Loucy (cell line): ENCODE data around the gene CRYBB3.

Experiments
- H2AFZ ChIP-seq: fragments of 200-600 bp; sonication (generic); 2 replicates; pipeline ENCODE4 v1.6.0; 2016; ENCODE audit warnings: antibody characterized with exemption, mild to moderate bottlenecking, low read length, moderate library complexity
- H3F3A ChIP-seq: fragments of 200-600 bp; 2 replicates; pipeline ENCODE4 v1.6.0; 2016; ENCODE audit warnings: antibody characterized with exemption, low read depth, mild to moderate bottlenecking
- H3K27me3 ChIP-seq: fragments of 200-600 bp; sonication (generic); 2 replicates; pipeline ENCODE4 v1.6.1; 2014; ENCODE audit warnings: low read length, mild to moderate bottlenecking; ENCODE audit not compliant: insufficient read depth, poor library complexity, severe bottlenecking
- H3K36me3 ChIP-seq: fragments of 200-600 bp; sonication (generic); 2 replicates; pipeline ENCODE4 v1.6.1; 2016; ENCODE audit warnings: low read length; ENCODE audit not compliant: insufficient read depth
- H3K4me1 ChIP-seq: fragments of 200-600 bp; sonication (generic); 2 replicates; pipeline ENCODE4 v1.5.1; 2014; ENCODE audit warnings: low read length, mild to moderate bottlenecking; ENCODE audit not compliant: insufficient read depth, poor library complexity, severe bottlenecking
- H3K4me2 ChIP-seq: fragments of 200-600 bp; sonication (generic); 2 replicates; pipeline ENCODE4 v1.6.0; 2014; ENCODE audit warnings: antibody characterized with exemption, low read length, low read depth, mild to moderate bottlenecking; ENCODE audit not compliant: poor library complexity, severe bottlenecking
- H3K4me3 ChIP-seq: fragments of 200-600 bp; sonication (generic); 2 replicates; pipeline ENCODE4 v1.5.1; 2014; ENCODE audit warnings: low read length, mild to moderate bottlenecking, mixed read lengths; ENCODE audit not compliant: poor library complexity, severe bottlenecking
- H3K79me2 ChIP-seq: fragments of 200-600 bp; sonication (generic); 2 replicates; pipeline ENCODE4 v1.6.1; 2014; ENCODE audit warnings: low read length; ENCODE audit not compliant: insufficient read depth
- H3K9ac ChIP-seq: fragments of 200-600 bp; sonication (generic); 2 replicates; pipeline ENCODE4 v1.6.0; 2014; ENCODE audit warnings: mild to moderate bottlenecking, low read depth, low read length, moderate library complexity; ENCODE audit not compliant: poor library complexity, severe bottlenecking
- H3K9me2 ChIP-seq: fragments of 200-600 bp; sonication (generic); replicated peaks from 2 replicates; pipeline ENCODE4 v1.6.1; 2016; ENCODE audit warnings: low read depth, low read length, mixed read lengths
- H3K9me3 ChIP-seq: fragments of 200-600 bp; sonication (generic); 2 replicates; pipeline ENCODE4 v1.6.1; 2014; ENCODE audit warnings: mild to moderate bottlenecking, antibody characterized with exemption, low read length, low read depth; ENCODE audit not compliant: insufficient read depth
- H4K20me1 ChIP-seq: fragments of 200-600 bp; sonication (generic); 2 replicates; pipeline ENCODE4 v1.6.0; 2014; ENCODE audit warnings: antibody characterized with exemption, low read length, mild to moderate bottlenecking; ENCODE audit not compliant: insufficient read depth, poor library complexity, severe bottlenecking
- EZH2phosphoT487 ChIP-seq: fragments of 200-600 bp; IDR thresholded peaks from 2 replicates; pipeline ENCODE4 v1.6.1; 2018; ENCODE audit warnings: antibody characterized with exemption, mild to moderate bottlenecking, moderate library complexity, borderline replicate concordance
- TF ChIP-seq, protein P1 (sequence below): fragments of 200-600 bp; sonication (generic); conservative IDR thresholded peaks from 2 replicates; pipeline ENCODE4 v1.5.1; 2014; ENCODE audit warnings: mild to moderate bottlenecking, antibody characterized with exemption, low read length

CRYBB3 gene

DNA sequence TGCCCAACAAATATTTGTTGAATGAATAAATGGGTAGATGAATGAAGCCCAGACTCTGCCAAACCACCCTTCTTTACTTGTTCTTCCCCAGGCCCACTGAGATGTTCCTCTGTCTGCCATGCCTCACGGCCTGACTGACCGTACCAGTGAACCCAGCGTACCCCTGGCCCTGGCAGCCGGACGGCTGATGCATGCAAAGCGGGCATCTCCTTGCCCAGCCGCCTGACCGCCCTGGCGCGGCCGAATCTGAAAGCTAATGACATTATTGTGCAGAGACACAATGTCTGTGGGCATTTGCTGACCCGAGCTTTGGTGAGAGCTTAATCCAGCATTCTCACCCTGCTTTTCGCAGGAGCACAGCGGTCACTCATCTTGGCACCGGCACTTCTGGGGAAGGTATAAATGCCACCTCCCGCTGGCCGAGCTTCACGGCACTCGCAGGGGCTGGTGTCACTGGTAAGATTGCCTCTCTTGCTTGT lies 19.6 kb downstream of the CRYBB3 start, which contains the start of gene CRYBB2:
Gene CRYBB2 (plus strand): TSS at position 429 of the 479 bp plus-strand sequence. CDS start 1,791 bp downstream, outside the sequence.
- no peak within 1 kb of the TSS for H3K4me2 ChIP-seq
- no peaks in the 10 kb centered on the region for H3K79me2 ChIP-seq
- no peak within 1 kb of the TSS for H3K9ac ChIP-seq
- H3K9me3 ChIP-seq = no peaks in the 10 kb centered on the region
- H4K20me1 ChIP-seq = no peaks in the 10 kb centered on the region
- TF ChIP-seq, protein P1, sequence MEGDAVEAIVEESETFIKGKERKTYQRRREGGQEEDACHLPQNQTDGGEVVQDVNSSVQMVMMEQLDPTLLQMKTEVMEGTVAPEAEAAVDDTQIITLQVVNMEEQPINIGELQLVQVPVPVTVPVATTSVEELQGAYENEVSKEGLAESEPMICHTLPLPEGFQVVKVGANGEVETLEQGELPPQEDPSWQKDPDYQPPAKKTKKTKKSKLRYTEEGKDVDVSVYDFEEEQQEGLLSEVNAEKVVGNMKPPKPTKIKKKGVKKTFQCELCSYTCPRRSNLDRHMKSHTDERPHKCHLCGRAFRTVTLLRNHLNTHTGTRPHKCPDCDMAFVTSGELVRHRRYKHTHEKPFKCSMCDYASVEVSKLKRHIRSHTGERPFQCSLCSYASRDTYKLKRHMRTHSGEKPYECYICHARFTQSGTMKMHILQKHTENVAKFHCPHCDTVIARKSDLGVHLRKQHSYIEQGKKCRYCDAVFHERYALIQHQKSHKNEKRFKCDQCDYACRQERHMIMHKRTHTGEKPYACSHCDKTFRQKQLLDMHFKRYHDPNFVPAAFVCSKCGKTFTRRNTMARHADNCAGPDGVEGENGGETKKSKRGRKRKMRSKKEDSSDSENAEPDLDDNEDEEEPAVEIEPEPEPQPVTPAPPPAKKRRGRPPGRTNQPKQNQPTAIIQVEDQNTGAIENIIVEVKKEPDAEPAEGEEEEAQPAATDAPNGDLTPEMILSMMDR = no peak
- no peak for TF ChIP-seq EZH2phosphoT487
- H3K4me3 ChIP-seq = no peak within 1 kb of the TSS
- H3K4me1 ChIP-seq = no peaks in the 10 kb centered on the region
- H3K9me2 ChIP-seq = no peaks in the 10 kb centered on the region
- no peak within 1 kb of the TSS for H2AFZ ChIP-seq
- no peaks in the 10 kb centered on the region for H3F3A ChIP-seq
- H3K36me3 ChIP-seq = no peaks in the 10 kb centered on the region
- H3K27me3 ChIP-seq = no peaks in the 10 kb centered on the region

DNA sequence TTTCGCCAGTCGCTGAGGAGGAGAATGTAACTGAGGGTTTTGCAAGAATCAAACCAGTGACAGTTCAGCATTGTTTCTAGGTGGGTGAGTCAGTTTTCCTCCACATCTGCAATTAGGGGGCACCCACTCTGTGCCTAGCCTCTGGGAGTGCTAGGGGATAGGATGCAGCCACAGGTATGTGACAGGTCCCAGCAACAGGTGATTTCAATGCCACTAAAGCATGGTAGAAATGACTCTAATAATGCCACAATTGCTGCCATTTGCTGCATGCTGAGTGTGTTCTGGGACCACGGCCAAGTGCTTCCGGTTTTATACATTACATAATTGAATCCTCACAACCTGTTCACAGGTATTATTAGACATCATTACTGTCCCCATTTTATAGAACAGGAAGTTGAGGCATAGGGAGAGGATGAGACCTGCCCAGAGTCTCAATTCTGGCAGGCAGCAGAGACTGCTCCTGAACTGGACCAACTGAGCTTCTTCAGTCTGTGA lies 20.3 kb downstream of the CRYBB3 start:
- H3F3A ChIP-seq = no peaks in the 10 kb centered on the region
- H3K4me2 ChIP-seq = no peak overlapping the region
- no peaks in the 10 kb centered on the region for H3K27me3 ChIP-seq
- H3K79me2 ChIP-seq = no peaks in the 10 kb centered on the region
- no peak for TF ChIP-seq EZH2phosphoT487
- TF ChIP-seq, protein P1 = no peak
- no peaks in the 10 kb centered on the region for H3K4me1 ChIP-seq
- no peak overlapping the region for H3K4me3 ChIP-seq
- no peaks in the 10 kb centered on the region for H3K9me3 ChIP-seq
- no peak overlapping the region for H2AFZ ChIP-seq
- H3K36me3 ChIP-seq = no peaks in the 10 kb centered on the region
- no peaks in the 10 kb centered on the region for H4K20me1 ChIP-seq
- no peaks in the 10 kb centered on the region for H3K9me2 ChIP-seq
- H3K9ac ChIP-seq = no peak overlapping the region

DNA sequence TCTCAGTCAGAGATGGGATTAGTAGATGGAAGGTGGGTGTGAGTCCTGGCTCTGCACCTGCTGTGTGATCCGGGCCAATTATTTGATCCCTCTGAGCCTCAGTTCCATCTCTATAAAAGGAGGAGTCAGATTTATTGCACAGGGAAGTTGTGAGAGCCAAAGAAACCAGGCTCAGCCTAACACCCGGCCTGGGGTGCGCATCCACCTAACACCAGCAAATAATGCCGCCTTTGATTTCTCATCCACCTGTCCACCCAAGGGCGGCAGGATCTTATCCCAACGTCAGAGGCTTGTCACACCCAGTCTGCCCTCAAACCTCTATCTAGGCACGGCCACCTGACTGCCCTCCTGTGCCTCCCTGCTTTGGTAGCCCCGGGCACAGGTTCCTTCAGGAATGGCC lies 22.1 kb downstream of the CRYBB3 start:
- H3K4me1 ChIP-seq = no peaks in the 10 kb centered on the region
- H2AFZ ChIP-seq = no peak overlapping the region
- TF ChIP-seq EZH2phosphoT487 = no peak
- TF ChIP-seq, protein P1 = no peak
- no peaks in the 10 kb centered on the region for H3K9me2 ChIP-seq
- H3K79me2 ChIP-seq = no peaks in the 10 kb centered on the region
- no peaks in the 10 kb centered on the region for H3K27me3 ChIP-seq
- H3K9ac ChIP-seq = no peak overlapping the region
- H4K20me1 ChIP-seq = no peaks in the 10 kb centered on the region
- no peak overlapping the region for H3K4me2 ChIP-seq
- no peaks in the 10 kb centered on the region for H3F3A ChIP-seq
- H3K4me3 ChIP-seq = no peak overlapping the region
- H3K9me3 ChIP-seq = no peaks in the 10 kb centered on the region
- H3K36me3 ChIP-seq = no peaks in the 10 kb centered on the region
